Spleen (tissue), 11 donors: ENCODE measurements around the gene SLC2A10. TPM values are rescaled to one million over a fixed set of nuclear protein-coding genes. Genes with fewer than 3 reads are reported as not detected.

Source experiments
- DNase-seq: peaks from one replicate; pipeline ENCODE4 v3.0.0-alpha.2; 2020
- H3K27ac ChIP-seq, 8 donors: fragments of 200-600 bp; sonication (generic) in 7 of 8; 1 replicate in 4 of 8; 2 replicates in 4 of 8; pipeline versions ENCODE4 v1.5.0 to v1.8.0; 2016 to 2021; ENCODE audit warnings: inconsistent platforms in 4 of 8, mild to moderate bottlenecking in 4 of 8, moderate library complexity in 1 of 8
- H3K27me3 ChIP-seq, 7 donors: fragments of 200-600 bp; sonication (generic) in 6 of 7; replicated peaks in 1 of 7; 1 replicate in 4 of 7; 2 replicates in 3 of 7; pipeline versions ENCODE4 v1.5.0 to v1.8.0; 2016 to 2021; ENCODE audit warnings: inconsistent platforms in 3 of 7, mild to moderate bottlenecking in 1 of 7
- H3K36me3 ChIP-seq, 6 donors: fragments of 200-600 bp; sonication (generic) in 5 of 6; 1 replicate in 4 of 6; 2 replicates in 2 of 6; pipeline versions ENCODE4 v1.5.0 to v1.8.0; 2016 to 2021; ENCODE audit warnings: inconsistent platforms in 2 of 6
- H3K4me1 ChIP-seq, 6 donors: fragments of 200-600 bp; sonication (generic) in 5 of 6; 1 replicate in 3 of 6; 2 replicates in 3 of 6; pipeline versions ENCODE4 v1.5.0 to v1.8.0; 2016 to 2021; ENCODE audit warnings: inconsistent platforms in 3 of 6
- H3K4me3 ChIP-seq, 8 donors: fragments of 200-600 bp; sonication (generic) in 7 of 8; 1 replicate in 4 of 8; 2 replicates in 4 of 8; pipeline versions ENCODE4 v1.5.0 to v1.8.0; 2016 to 2021; ENCODE audit warnings: inconsistent platforms in 4 of 8, mild to moderate bottlenecking in 4 of 8, moderate library complexity in 2 of 8
- H3K9me3 ChIP-seq, 8 donors: fragments of 200-600 bp; sonication (generic) in 7 of 8; 1 replicate in 4 of 8; 2 replicates in 4 of 8; pipeline versions ENCODE4 v1.5.0 to v1.8.0; 2016 to 2021; ENCODE audit warnings: inconsistent platforms in 4 of 8
- POLR2A ChIP-seq, 3 donors: fragments of 450-650 bp; IDR thresholded peaks; one replicate each; pipeline ENCODE4 v1.5.1; 2017; ENCODE audit warnings: antibody characterized with exemption in 3 of 3, mild to moderate bottlenecking in 1 of 3
- POLR2AphosphoS5 ChIP-seq, 3 donors: sonication (generic); formaldehyde crosslinking; IDR thresholded peaks; one replicate each; pipeline ENCODE4 v1.5.1; 2017; ENCODE audit warnings: antibody characterized with exemption in 3 of 3
- WGBS, 5 donors: extraction: QIAGEN DNeasy Blood & Tissue Kit in 3 of 5; methylation state at CpG; one replicate each; pipeline versions ENCODE4 v1.1.5 to v1.1.7; 2013 to 2018; 5-methylcytosine and 5-hydroxymethylcytosine counted together
- intact Hi-C: fragments of 100-400 bp; cut with DNase I; formaldehyde crosslinking; loops from one replicate; pipeline ENCODE4 v1.15.0; 2023; ENCODE audit warnings: low total_unique reads
- polyA plus RNA-seq, 3 donors: library from polyadenylated mRNA; stranded (reverse); fragments of 200-250 nt; gene quantifications; one replicate each; pipeline ENCODE4 v1.2.1, GENCODE V29; 2013
- total RNA-seq, 7 donors: library from RNA; depleted of rRNA in 3 of 7; stranded (reverse); fragments of >200 nt in 3 of 7; fragmentation: NEBNext Ultra II Directional in 4 of 7; extraction: Animal tissue kit (Norgen Biotek cat#: 25700) in 4 of 7; gene quantifications; one replicate each; pipeline versions ENCODE4 v1.1.0 to v1.2.1, GENCODE V29; 2016 to 2021
- TF ChIP-seq, protein P1 (sequence below), 11 experiments: fragments of 200-600 bp in 7 of 11; fragments of 450-650 bp in 4 of 11; sonication (generic) in 4 of 11; IDR thresholded peaks in 8 of 11; conservative IDR thresholded peaks in 3 of 11; 1 replicate in 7 of 11; 2 replicates in 4 of 11; pipeline versions ENCODE4 v1.4.0 to v1.8.0; 2016 to 2021; ENCODE audit warnings: antibody characterized with exemption in 11 of 11, inconsistent platforms in 4 of 11, mild to moderate bottlenecking in 1 of 11
- donor health status: healthy with polysubstance abuse.
- donor health status: DM: no; HTN: no; CAD: no; lungs with moderate emphysema.
- donor health status: DM: no; HTN: no; CAD: no.
- donor health status: Bipolar disorder and iron deficiency.
- donor health status: healthy.
- donor health status: DM: no; HTN: no; CAD: no.
- donor health status: DM: yes; HTN: yes; CAD: no.

Gene SLC2A10
- total and polyA plus RNA-seq, 10 donors = 1.9 to 7.3 (median 2.9) TPM

- peaks cover 0 to 32% (median 0%) of the 10 kb centered on the region in 7 donors for H3K27me3 ChIP-seq
- H3K4me1 ChIP-seq = peaks cover 0 to 6% (median 2%) of the 10 kb centered on the region in 6 donors
- WGBS, 5 donors = 44 to 47% (median 47%) methylated on average over 17 of the region's 17 CpGs
- TF ChIP-seq, protein P1, sequence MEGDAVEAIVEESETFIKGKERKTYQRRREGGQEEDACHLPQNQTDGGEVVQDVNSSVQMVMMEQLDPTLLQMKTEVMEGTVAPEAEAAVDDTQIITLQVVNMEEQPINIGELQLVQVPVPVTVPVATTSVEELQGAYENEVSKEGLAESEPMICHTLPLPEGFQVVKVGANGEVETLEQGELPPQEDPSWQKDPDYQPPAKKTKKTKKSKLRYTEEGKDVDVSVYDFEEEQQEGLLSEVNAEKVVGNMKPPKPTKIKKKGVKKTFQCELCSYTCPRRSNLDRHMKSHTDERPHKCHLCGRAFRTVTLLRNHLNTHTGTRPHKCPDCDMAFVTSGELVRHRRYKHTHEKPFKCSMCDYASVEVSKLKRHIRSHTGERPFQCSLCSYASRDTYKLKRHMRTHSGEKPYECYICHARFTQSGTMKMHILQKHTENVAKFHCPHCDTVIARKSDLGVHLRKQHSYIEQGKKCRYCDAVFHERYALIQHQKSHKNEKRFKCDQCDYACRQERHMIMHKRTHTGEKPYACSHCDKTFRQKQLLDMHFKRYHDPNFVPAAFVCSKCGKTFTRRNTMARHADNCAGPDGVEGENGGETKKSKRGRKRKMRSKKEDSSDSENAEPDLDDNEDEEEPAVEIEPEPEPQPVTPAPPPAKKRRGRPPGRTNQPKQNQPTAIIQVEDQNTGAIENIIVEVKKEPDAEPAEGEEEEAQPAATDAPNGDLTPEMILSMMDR (IDR thresholded peaks at IDR 0.05 in 8 of 11, conservative IDR thresholded peaks at IDR 0.05 in 3 of 11) = peak; percentile 36 to 90 (median 75)
- TF ChIP-seq POLR2AphosphoS5 (IDR thresholded peaks at IDR 0.05) (no peak), POLR2A (IDR thresholded peaks at IDR 0.05) (no peak)
- no peaks in the 10 kb centered on the region for H3K36me3 ChIP-seq
- no peaks in the 10 kb centered on the region for H3K9me3 ChIP-seq
- H3K27ac ChIP-seq = no peak overlapping the region
- H3K4me3 ChIP-seq = no peak overlapping the region
- intact Hi-C loops = loop anchor here (10.0 kb wide), 1 partner anchor 627 kb away; no protein-coding TSS in a partner anchor
- DNase-seq = no peak
These were observed 48.6 kb downstream of the SLC2A10 start for GRCh38 chr20:46757754-46758678.

DNA sequence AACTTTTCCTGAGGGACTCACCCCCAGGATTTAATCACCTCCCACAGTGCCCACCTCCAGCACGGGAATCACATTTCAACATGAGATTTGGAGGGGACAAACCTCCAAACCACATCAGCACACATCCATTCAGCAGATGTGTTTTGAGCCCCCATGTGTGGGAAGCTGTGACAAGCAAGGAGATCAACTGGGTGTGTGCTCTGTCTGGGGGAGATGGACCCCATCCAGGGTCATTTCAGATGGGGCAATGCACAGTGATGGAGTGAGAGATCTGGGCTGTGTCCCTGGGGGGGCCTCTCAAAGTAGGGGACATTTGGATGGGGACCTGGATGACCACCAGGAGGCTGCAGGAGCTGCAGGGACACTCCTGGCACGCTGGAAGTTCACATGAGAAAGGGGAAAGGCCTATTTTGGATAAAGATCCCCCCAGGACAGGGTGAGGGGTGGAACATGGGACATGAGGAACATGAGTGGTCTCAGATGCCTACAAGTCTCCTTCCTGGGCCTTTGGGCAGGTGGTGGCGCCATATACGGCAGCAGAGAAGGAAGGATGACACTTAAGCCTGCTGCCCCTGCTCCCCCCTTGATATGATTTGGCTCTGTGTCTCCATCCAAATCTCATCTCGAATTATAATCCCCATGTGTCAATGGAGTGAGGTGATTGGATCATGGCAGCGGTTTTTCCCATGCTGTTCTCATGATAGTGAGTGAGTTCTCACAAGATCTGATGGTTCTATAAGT lies 49.6 kb downstream of the SLC2A10 start:
- Histone ChIP-seq H3K27ac (no peak overlapping the region), H3K4me3 (no peak overlapping the region), H3K9me3 (no peaks in the 10 kb centered on the region), H3K36me3 (no peaks in the 10 kb centered on the region), H3K4me1 (peaks cover 0 to 6% (median 2%) of the 10 kb centered on the region in 6 donors), H3K27me3 (peaks cover 0 to 27% (median 0%) of the 10 kb centered on the region in 7 donors)
- TF ChIP-seq POLR2AphosphoS5 (IDR thresholded peaks at IDR 0.05) (no peak), POLR2A (IDR thresholded peaks at IDR 0.05) (no peak)
- TF ChIP-seq, protein P1 (IDR thresholded peaks at IDR 0.05 in 8 of 11, conservative IDR thresholded peaks at IDR 0.05 in 3 of 11) = no peak
- intact Hi-C loops = loop anchor here (10.0 kb wide), 1 partner anchor 626 kb away; no protein-coding TSS in a partner anchor
- 74 to 90% (median 81%) methylated on average over 6 of the region's 6 CpGs for WGBS, 5 donors
- no peak for DNase-seq

DNA sequence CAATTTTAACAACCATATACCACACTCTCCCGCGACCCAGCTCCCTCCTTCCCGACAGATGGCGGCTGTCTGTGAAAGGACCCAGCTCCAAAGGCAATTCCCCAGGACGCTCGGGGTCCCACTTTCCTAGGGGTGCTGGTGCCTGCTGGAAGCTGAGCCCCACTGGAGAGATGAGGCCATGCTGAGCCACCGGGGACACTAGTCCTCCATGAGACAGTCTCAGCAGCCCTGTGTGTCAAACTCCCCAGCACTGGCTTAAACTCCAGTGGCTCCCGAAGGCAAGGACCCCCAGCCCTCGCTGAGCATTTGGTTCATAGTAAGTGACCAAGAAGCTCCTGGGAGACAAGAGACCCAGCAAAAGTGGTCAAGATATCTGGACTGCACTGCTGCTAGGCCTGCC lies 52.1 kb downstream of the SLC2A10 start:
- Histone ChIP-seq H3K4me3 (no peak overlapping the region), H3K27me3 (peaks cover 0 to 43% (median 0%) of the 10 kb centered on the region in 7 donors), H3K27ac (no peak overlapping the region), H3K9me3 (no peaks in the 10 kb centered on the region), H3K36me3 (no peaks in the 10 kb centered on the region), H3K4me1 (peaks cover 0 to 6% (median 2%) of the 10 kb centered on the region in 6 donors)
- no peak for DNase-seq
- TF ChIP-seq POLR2A (IDR thresholded peaks at IDR 0.05) (no peak), POLR2AphosphoS5 (IDR thresholded peaks at IDR 0.05) (no peak)
- TF ChIP-seq, protein P1 (IDR thresholded peaks at IDR 0.05 in 8 of 11, conservative IDR thresholded peaks at IDR 0.05 in 3 of 11) = no peak
- WGBS, 5 donors = 85 to 89% (median 87%) methylated on average over 8 to 9 of the region's 9 CpGs
- intact Hi-C loops = no loop called here
